GM18508 (cell line): ENCODE measurements around the gene SLC2A9.

Experiments used
- ATAC-seq: cut with Tn5 transposase; IDR thresholded peaks from one replicate; pipeline ENCODE4 v1.9.1; 2021; ENCODE audit warnings: moderate number of reproducible peaks; ENCODE audit not compliant: insufficient read depth, unreplicated experiment

Gene SLC2A9

GRCh38 chr4:9782136-9782436 lies 239.2 kb downstream of the SLC2A9 start:
- no peak for ATAC-seq

GRCh38 chr4:9781343-9782135 lies 239.8 kb downstream of the SLC2A9 start, which contains the start of gene DRD5:
Gene DRD5 (plus strand): TSS chr4:9781634. CDS start chr4:9782030, 396 bp downstream.
- no peak for ATAC-seq
